ENCODE data around the gene TMEM233.

GRCh38 chr12:119576118-119576810 is 17.3 kb upstream of the TMEM233 start:
- TF ChIP-seq REST (IDR thresholded peaks at IDR 0.05; ENCODE audit: low read depth) = no peak
- TF ChIP-seq JUND (IDR thresholded peaks at IDR 0.05) = no peak
